Inflammatory macrophage treated with lipopolysaccharide for 1 hour (primary cell): ENCODE data around the gene DDX5.
A peak's percentile ranks its signal among the peaks of the same experiment; 100 is the strongest.
"Not testable (repeated sequence)": the region's sequence is repeated elsewhere in the genome, so short reads cannot be mapped to it uniquely, and the experiment has no call there.

Source experiments
- DNase-seq, 2 donors: peaks; one replicate each; pipeline ENCODE4 v3.0.0-alpha.2; 2020 to 2022

The DDX5 gene

GRCh38 chr17:64491034-64491860 is 14.8 kb downstream of the DDX5 start:
- peak in 1 of 2 donors; percentile 70 for DNase-seq

GRCh38 chr17:64488301-64488700 is 17.8 kb downstream of the DDX5 start:
- DNase-seq, result no peak

GRCh38 chr17:64484380-64484779 is 21.7 kb downstream of the DDX5 start:
- no peak for DNase-seq

GRCh38 chr17:64480951-64481350 is 25.1 kb downstream of the DDX5 start:
- DNase-seq, result no peak

- no peak for DNase-seq
These were observed 28.2 kb downstream of the DDX5 start for GRCh38 chr17:64477849-64478248.

- no peak for DNase-seq
These were observed 33.5 kb downstream of the DDX5 start for GRCh38 chr17:64472564-64472963.

GRCh38 chr17:64471440-64471839 is 34.6 kb downstream of the DDX5 start:
- DNase-seq, result no peak

GRCh38 chr17:64470625-64471024 is 35.5 kb downstream of the DDX5 start:
- no peak for DNase-seq

- not testable (repeated sequence) for DNase-seq
These were observed 39.3 kb downstream of the DDX5 start for GRCh38 chr17:64466834-64467233.

GRCh38 chr17:64466019-64466735 is 39.9 kb downstream of the DDX5 start:
- DNase-seq, result no peak

GRCh38 chr17:64461788-64462187 is 44.3 kb downstream of the DDX5 start:
- no peak for DNase-seq

GRCh38 chr17:64460955-64461354 is 45.1 kb downstream of the DDX5 start:
- DNase-seq, result no peak

GRCh38 chr17:64459818-64460217 is 46.3 kb downstream of the DDX5 start:
- not testable (repeated sequence) for DNase-seq

- no peak for DNase-seq
These were observed 46.8 kb downstream of the DDX5 start for GRCh38 chr17:64459284-64459747.

GRCh38 chr17:64458756-64459155 is 47.3 kb downstream of the DDX5 start:
- no peak for DNase-seq

- DNase-seq, result no peak
These were observed 48.9 kb downstream of the DDX5 start for GRCh38 chr17:64457156-64457555.

- peak; percentile 58 to 76 for DNase-seq
These were observed 49.9 kb downstream of the DDX5 start for GRCh38 chr17:64455993-64456885.

GRCh38 chr17:64449545-64449944 is 56.5 kb downstream of the DDX5 start:
- peak; percentile 60 to 64 for DNase-seq

GRCh38 chr17:64448665-64449512 is 57.2 kb downstream of the DDX5 start, which contains the start of gene MILR1:
Gene MILR1 (plus strand): TSS chr17:64449115. CDS start chr17:64449169, 54 bp downstream.
- peak; percentile 95 to 100 for DNase-seq
